Osteoblast (primary cell): Measurements from ENCODE around the gene CEP350. TPM values are rescaled to one million over a fixed set of nuclear protein-coding genes. Genes with fewer than 3 reads are reported as not detected.

Source experiments
- DNase-seq: peaks from one replicate; pipeline ENCODE4 v3.0.0; 2011; ENCODE audit warnings: low spot score, mixed read lengths; ENCODE audit not compliant: insufficient read length; ENCODE audit errors: missing footprints
- H2AFZ ChIP-seq: 2 replicates; pipeline ENCODE4 v1.6.0; 2011; ENCODE audit warnings: mild to moderate bottlenecking, low read length
- H3K27ac ChIP-seq: 2 replicates; pipeline ENCODE4 v1.5.1; 2011; ENCODE audit warnings: mild to moderate bottlenecking, low read depth, low read length, moderate library complexity
- H3K27me3 ChIP-seq: 2 replicates; pipeline ENCODE4 v1.6.0; 2012; ENCODE audit warnings: mild to moderate bottlenecking, control low read depth, inconsistent platforms, low read length, moderate library complexity; ENCODE audit not compliant: insufficient read depth
- H3K36me3 ChIP-seq: 2 replicates; pipeline ENCODE4 v1.5.1; 2011; ENCODE audit warnings: mild to moderate bottlenecking, low read length, control low read depth, moderate library complexity; ENCODE audit not compliant: insufficient read depth
- H3K4me1 ChIP-seq: 2 replicates; pipeline ENCODE4 v1.5.1; 2011; ENCODE audit warnings: mild to moderate bottlenecking, low read length, control low read depth, moderate library complexity; ENCODE audit not compliant: insufficient read depth
- H3K4me2 ChIP-seq: 2 replicates; pipeline ENCODE4 v1.6.0; 2011; ENCODE audit warnings: mild to moderate bottlenecking, low read length; ENCODE audit not compliant: insufficient read depth
- H3K4me3 ChIP-seq: fragments of 200-600 bp; sonication (generic); 3 replicates; pipeline ENCODE4 v1.5.1; 2012; ENCODE audit warnings: mild to moderate bottlenecking, low read length, inconsistent platforms; ENCODE audit not compliant: insufficient read depth
- H3K79me2 ChIP-seq: 2 replicates; pipeline ENCODE4 v1.6.0; 2012; ENCODE audit warnings: mild to moderate bottlenecking, low read length, control low read depth, inconsistent platforms; ENCODE audit not compliant: insufficient read depth
- H3K9me3 ChIP-seq: 2 replicates; pipeline ENCODE4 v1.5.1; 2011; ENCODE audit warnings: low read depth, low read length, control low read depth
- H4K20me1 ChIP-seq: 2 replicates; pipeline ENCODE4 v1.6.0; 2012; ENCODE audit warnings: mild to moderate bottlenecking, low read length, control low read depth; ENCODE audit not compliant: insufficient read depth
- total RNA-seq: library from RNA; depleted of rRNA; stranded (reverse); fragments of >200 nt; gene quantifications from 2 replicates; pipeline ENCODE4 v1.2.3, GENCODE V29; 2012
- TF ChIP-seq, protein P1 (sequence below): IDR thresholded peaks from 2 replicates; pipeline ENCODE4 v1.5.1; 2011; ENCODE audit warnings: mild to moderate bottlenecking, low read depth, low read length, moderate library complexity; ENCODE audit errors: extremely low read depth

CEP350 gene
- total RNA-seq, 1 donor: 82.2 TPM

GRCh38 chr1:180033390-180033789, 78.8 kb downstream of the CEP350 start:
- no peaks in the 10 kb centered on the region for H3K27me3 ChIP-seq
- no peak overlapping the region for H2AFZ ChIP-seq
- H3K36me3 ChIP-seq: peaks cover 19% of the 10 kb centered on the region
- no peaks in the 10 kb centered on the region for H4K20me1 ChIP-seq
- peak overlapping the region; percentile 32 for H3K4me2 ChIP-seq
- peak overlapping the region; percentile 58 for H3K27ac ChIP-seq
- H3K4me1 ChIP-seq: peaks cover 34% of the 10 kb centered on the region
- H3K9me3 ChIP-seq: no peaks in the 10 kb centered on the region
- peaks cover 17% of the 10 kb centered on the region for H3K79me2 ChIP-seq
- no peak overlapping the region for H3K4me3 ChIP-seq
- no peak for DNase-seq
- TF ChIP-seq, protein P1, sequence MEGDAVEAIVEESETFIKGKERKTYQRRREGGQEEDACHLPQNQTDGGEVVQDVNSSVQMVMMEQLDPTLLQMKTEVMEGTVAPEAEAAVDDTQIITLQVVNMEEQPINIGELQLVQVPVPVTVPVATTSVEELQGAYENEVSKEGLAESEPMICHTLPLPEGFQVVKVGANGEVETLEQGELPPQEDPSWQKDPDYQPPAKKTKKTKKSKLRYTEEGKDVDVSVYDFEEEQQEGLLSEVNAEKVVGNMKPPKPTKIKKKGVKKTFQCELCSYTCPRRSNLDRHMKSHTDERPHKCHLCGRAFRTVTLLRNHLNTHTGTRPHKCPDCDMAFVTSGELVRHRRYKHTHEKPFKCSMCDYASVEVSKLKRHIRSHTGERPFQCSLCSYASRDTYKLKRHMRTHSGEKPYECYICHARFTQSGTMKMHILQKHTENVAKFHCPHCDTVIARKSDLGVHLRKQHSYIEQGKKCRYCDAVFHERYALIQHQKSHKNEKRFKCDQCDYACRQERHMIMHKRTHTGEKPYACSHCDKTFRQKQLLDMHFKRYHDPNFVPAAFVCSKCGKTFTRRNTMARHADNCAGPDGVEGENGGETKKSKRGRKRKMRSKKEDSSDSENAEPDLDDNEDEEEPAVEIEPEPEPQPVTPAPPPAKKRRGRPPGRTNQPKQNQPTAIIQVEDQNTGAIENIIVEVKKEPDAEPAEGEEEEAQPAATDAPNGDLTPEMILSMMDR: no peak

DNA sequence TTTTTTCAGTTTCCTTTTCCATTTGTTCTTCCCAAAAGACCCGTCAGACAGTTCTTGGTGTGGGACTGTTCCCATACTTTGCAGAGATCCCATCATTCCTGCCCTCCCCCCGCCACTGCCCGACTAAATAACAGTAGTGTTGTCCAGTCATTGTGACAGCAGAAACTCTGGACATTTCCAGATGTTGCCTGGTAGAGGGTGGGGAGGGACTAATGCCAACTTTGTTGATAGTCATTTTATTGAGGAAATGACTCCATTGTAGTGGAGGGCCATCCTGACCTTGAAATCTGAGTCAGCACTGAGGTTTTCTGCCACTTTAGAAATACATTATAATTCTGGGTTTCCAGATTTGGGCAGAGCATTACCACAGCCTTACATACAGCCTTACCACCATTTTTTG, 85.4 kb downstream of the CEP350 start:
- peak overlapping the region; percentile 56 for H3K4me2 ChIP-seq

GRCh38 chr1:180041582-180041981, 87.0 kb downstream of the CEP350 start:
- Histone ChIP-seq H3K27ac (no peak overlapping the region), H3K79me2 (no peaks in the 10 kb centered on the region), H3K36me3 (peaks cover 33% of the 10 kb centered on the region), H3K4me2 (no peak overlapping the region), H3K27me3 (no peaks in the 10 kb centered on the region), H4K20me1 (no peaks in the 10 kb centered on the region), H3K4me3 (no peak overlapping the region), H3K4me1 (peaks cover 33% of the 10 kb centered on the region), H3K9me3 (no peaks in the 10 kb centered on the region), H2AFZ (no peak overlapping the region)
- no peak for DNase-seq
- TF ChIP-seq, protein P1: no peak

More for the DNA sequence above, 85.4 kb downstream of the CEP350 start:
- H3K4me1 ChIP-seq: peaks cover 33% of the 10 kb centered on the region
- peak overlapping the region; percentile 68 for H3K27ac ChIP-seq
- no peaks in the 10 kb centered on the region for H3K9me3 ChIP-seq
- H4K20me1 ChIP-seq: no peaks in the 10 kb centered on the region
- TF ChIP-seq, protein P1: no peak
- H2AFZ ChIP-seq: no peak overlapping the region
- no peak overlapping the region for H3K4me3 ChIP-seq
- peak; percentile 84 for DNase-seq
- H3K27me3 ChIP-seq: no peaks in the 10 kb centered on the region
- H3K36me3 ChIP-seq: peaks cover 30% of the 10 kb centered on the region
- peaks cover under 1% of the 10 kb centered on the region for H3K79me2 ChIP-seq

DNA sequence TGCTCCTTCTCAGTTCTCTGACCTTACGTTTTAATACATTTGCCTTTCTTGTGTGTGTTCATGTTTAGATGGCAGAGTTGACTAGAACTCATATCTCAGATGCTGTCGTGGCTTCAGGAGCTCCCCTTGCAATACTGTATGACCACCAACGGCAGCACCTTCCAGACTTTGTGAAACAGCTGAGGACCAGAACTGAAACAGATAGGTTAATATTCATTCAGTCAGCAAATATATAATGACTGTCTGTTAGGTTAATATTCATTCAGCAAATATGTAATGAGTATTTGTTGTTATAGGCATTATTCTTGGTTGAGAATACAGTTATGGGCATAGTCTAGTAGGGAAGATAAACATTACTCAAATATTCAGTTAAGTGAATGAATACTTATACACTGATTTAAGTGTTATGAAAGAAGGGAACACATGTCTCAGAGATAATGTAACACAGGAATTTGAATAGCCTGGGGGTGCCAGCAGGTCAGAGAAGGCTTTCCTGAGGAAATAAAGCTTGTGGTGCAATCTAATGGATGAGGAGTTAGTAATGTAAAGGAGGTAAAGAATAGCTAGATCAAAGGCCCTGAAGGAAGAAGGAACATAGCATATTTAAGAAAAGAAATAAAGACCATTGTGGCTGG, 88.5 kb downstream of the CEP350 start:
- H3K79me2 ChIP-seq: no peaks in the 10 kb centered on the region
- TF ChIP-seq, protein P1: no peak
- H3K27me3 ChIP-seq: no peaks in the 10 kb centered on the region
- H3K4me1 ChIP-seq: peaks cover 33% of the 10 kb centered on the region
- H2AFZ ChIP-seq: no peak overlapping the region
- H3K36me3 ChIP-seq: peaks cover 39% of the 10 kb centered on the region
- peak; percentile 30 for DNase-seq
- H4K20me1 ChIP-seq: no peaks in the 10 kb centered on the region
- peak overlapping the region; percentile 46 for H3K4me2 ChIP-seq
- H3K4me3 ChIP-seq: peak overlapping the region; percentile 5
- peak overlapping the region; percentile 74 for H3K27ac ChIP-seq
- no peaks in the 10 kb centered on the region for H3K9me3 ChIP-seq
